CD1c-positive myeloid dendritic cell (primary cell): ENCODE data around the gene PDE1A.
"Not testable (repeated sequence)": the region's sequence is repeated elsewhere in the genome, so short reads cannot be mapped to it uniquely, and the experiment has no call there.

Experiments used
- DNase-seq: peaks from one replicate; pipeline ENCODE4 v3.0.0-alpha.2; 2016; ENCODE audit errors: extremely low spot score

Gene PDE1A

DNA sequence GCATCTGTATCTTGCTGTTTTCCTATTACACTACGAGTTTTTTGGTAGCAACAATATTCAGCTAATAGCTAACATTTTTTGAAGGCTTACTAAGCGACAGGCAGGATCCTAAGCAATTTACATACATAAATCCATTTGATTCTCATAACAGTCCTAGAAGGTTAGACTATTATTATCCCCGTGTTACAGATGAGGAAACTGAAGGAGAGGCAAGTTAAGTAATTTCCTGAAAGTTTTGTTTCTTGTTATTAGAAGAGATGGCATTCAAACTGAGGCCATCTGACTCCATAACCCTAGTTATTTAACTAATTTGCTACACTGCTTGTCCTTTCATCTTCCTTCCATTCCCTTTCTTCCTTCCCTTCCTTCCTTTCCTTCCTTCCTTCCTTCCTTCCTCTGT is 68.2 kb downstream of the PDE1A start:
- DNase-seq, result no peak

DNA sequence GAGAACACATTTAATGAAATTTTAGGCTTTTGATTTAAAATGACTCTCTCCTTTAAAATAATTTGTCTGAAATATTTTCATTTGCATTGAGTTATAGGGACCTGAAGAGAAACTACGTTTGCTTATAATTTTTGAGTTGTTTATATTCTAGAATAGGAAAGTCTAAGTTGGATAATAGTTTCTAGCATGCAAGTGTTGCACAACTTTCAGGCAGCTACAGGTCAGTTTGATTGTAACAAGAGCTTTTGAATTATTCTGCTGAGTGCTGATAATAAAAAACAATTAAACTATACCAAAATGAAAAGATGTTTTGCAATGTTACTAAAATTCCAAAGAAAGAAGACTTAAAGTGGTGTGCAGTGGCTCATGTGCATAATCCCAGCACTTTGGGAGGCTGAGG is 71.0 kb downstream of the PDE1A start:
- no peak for DNase-seq

DNA sequence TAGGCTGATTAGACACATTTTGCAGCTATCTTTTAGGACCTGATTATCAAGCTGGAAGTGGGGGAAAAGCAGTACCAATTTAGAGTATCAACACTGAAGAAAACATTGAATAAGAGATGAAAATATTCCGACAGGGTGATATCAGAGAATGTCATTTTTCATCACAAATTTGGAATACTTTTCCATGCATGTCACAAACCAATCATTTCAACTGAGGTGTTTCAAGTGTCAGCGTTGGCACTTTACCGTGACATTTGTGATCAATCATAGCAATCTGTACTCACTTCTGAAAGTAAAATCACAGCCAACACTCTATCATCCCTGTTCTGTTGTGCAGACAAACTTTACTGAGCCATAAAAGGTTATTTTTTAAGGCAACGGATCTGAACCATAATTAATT is 75.4 kb downstream of the PDE1A start:
- no peak for DNase-seq

DNA sequence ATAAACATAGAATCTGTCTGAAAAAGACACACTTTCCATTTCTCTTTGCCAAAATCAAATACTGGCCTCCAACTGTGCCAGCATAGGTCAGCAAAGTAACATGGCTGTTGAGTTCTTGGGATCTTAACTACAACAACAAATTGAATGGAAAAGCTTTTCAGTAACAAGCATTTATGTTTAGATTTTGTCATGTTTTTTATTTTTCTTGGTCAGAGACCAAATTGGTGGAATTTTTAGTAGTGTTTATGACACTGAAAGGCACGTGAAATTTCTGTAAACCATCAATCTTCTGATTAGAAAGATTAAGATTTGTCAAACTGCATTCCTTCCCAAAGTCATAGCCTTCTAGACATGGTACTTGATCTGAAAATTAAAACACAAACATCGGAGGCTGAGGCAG is 77.6 kb downstream of the PDE1A start:
- DNase-seq, result no peak

DNA sequence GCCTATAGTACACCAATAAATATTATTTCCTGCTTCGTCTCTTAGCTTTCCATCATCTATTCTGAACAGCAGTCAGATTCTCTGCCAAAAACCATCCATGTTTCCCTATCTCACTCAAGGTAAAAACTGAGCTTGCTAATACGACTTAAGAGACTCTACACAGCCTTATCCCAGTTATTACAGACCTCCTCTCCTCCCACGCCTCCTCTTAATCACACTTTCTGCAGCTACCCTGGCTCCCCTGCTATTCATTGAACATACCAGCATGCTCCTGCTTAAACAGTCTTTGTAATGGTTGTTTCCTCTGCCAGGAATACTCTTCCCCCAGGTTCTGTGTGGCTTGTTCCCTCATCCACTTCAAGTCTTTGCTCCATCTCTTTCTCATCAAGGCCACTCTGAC is 81.5 kb downstream of the PDE1A start:
- DNase-seq, result no peak

DNA sequence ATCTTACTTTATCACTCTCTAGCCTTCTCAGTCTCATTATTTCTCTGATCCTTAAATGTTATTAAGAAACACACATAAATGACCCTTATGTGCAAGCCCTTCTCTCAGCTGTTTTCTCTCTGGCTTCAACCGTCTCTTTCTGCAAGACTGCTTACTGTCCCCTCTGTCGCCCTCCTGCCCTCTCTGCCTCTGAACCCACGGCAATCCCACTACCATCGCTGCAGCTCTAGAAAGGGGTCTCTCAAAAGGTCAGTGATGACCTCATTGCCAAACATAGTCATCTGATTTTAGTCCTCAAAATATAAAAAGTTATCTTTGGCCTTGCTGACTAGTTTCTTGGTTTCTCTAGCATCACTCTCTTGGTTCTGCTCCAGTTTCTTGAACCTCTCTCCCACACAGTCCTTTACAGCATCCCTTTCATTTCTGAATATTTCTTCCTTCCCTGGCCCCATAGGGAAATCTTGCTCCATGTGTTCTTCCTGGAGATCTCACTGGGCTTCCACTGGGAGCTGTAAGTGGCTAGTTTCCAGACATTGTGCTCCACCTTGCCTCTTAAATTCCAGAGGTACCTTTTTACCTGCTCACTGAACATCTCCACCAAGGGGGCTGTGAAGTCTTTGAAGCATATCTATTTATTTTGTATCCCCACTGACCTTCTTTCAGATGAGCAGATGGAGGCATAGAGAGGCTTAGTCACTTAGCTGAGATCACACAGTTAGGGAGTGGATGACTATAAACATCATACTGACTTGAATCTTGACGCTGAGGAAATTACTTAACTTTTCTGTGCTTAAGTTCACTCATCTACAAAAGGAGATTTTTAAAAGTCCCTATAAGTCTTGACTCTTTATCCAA is 96.2 kb downstream of the PDE1A start:
- no peak for DNase-seq

DNA sequence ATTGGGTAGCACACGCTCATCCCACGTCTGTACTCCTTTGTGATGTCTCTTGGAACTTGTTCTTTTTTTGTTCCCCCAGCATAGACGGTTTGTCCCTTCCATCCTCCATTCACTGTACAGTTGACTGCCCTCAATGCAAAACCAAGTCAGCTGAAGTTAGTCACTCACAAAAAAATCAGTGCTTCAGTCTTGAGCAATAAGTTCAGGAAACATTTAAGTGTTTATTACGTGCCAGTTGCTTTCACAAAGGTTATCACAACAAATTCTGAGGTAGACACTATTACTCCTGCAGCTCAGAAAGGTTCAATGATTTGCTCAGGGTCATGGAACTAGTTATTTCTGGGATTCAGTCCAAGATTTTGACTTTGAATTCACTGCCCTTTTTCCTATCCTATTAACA is 102.2 kb downstream of the PDE1A start:
- DNase-seq, result no peak

DNA sequence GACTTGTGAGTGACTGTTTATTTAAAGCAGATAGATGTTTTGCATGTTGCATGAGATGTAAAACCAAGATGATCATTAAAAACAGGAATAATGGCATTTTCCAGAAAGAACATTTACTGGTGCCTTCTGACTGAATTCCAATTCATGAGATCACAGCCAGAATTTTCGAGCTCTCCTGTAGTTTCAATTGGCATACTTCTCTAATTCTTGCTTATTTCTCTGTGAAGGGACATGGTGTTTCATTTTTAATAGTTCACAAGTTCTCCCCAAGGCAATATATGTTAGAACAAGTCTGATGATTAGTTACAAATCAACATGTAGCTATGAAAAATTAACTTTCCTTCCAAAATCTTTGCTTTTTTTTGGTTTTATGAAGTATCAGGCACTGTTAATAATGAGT is 105.7 kb downstream of the PDE1A start:
- DNase-seq, result no peak

DNA sequence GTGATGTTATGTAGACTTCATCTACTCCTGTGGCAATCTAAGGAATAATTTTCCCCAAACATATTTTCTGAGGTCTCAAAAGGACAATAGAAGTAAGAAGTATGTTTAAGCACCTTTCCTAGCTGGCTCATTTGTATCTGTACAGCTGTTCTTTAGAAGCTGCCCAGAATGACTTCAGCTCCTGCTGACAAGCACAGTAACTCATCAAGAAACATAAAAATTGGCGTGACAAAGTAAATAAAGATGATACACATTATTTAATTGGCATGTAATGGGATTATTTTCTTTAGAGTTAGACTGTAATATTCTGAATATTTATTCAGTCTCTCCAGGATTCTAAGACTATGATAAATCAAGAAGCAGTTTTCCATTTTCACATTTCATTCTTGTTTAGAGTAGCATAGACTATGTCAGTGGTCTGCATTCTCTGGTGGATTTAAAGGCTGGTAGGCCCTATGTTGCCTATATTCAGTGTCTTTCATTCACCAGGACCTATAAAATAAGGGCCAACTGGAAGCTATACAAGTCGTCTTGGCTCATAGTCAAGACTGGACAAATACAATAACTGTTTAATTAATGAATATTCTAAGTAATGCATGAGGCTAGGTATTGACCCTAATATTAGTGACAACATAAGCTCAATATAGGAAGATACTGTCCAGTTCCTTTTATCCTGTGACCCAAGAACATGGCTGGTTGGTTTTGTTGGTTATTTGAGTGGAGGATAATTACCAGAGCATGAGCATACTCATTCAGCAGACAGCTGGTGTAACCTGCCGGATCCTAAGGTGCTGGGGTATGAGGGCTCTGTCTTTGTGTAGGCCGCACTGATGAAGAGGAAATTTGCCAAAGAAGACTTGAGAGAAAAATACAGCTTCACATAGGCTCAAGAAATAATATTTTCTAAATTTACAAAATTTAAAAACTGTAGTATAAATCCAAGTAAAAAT is 107.0 kb downstream of the PDE1A start:
- no peak for DNase-seq

DNA sequence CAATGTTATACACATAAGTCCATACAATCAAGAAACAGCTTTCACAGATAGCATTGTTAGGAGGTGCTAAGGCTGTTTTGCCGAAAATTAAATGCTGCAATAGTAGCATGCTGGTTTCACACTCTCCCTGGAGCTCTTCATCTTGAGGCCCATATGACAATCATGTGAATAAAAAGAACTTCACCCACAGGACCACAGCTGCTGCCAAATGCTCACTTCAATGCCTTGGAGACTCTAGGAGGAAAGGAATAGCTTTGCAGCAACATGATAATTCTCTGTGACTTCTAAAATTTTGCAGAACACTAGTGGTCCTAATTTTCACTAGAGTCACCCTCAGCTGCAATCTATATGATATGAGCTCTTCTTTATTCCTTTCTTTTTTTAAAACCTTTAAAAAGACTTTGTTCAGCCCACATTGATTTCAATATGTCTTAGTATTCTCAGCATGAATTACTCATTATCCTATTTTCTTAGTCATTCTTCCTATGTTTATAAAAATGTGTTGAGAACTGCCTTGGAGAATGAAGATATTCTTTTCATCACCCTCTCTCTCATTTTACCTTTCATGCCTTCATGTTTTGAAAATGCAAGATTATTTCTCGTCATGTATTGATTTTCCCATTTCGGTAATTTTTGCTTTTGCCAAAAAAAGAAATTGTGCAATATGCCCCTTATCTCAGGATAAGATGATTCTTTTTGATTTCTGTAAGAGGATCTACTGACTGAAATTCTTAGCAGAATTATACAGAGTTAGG is 108.2 kb downstream of the PDE1A start:
- no peak for DNase-seq

DNA sequence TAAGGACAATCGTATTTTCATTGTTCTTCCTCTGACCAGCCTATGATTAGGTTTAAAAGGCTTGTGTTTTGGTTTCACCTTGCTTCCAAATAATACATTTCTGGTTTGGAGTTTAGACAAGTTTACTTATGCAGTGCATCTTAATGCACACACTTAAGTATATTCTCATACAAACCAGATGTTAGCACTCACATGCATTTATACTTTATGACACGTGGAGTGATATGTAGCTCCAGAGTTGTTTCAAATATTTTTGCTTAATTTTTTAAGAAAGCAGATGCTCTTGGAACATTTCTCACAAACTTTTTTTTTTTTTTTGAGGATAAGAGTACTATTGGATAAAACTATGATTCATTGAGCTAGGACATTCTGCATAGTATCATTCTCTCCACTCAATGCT is 109.9 kb downstream of the PDE1A start:
- no peak for DNase-seq

DNA sequence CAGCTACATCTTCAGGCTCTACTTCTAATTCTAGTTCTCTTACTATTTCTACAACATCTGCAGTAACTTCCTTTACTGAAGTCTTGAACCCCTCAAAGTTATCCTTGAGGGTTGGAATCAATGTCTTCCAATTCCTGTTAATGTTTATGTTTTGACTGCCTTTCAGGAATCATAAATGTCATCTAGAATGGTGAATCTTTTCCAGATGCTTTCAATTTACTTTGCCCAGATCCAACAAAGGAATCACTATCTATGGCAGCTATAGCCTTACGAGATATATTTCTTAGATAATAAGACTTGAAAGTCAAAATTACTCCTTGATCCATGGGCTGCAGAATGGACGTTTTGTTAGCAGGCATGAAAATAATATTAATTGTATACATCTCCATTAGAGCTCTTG is 123.9 kb downstream of the PDE1A start:
- DNase-seq, result no peak

DNA sequence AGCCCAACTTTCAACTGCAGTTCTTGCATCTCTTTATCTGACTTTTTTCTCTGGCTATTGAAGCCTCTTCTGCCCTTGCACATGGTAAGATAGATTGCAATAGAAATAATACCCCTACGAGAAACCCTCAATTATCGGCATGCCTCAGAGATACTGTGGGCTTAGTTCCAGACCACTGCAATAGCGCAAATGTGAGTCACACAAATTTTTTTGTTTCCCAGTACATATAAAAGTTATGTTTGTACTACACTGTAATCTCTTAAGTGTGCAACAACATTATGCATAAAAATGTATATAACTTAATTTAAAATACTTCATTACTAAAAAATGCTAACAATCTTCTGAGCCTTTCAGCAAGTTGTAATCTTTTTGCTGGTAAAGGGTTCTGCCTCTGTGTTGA is 124.7 kb downstream of the PDE1A start:
- no peak for DNase-seq

DNA sequence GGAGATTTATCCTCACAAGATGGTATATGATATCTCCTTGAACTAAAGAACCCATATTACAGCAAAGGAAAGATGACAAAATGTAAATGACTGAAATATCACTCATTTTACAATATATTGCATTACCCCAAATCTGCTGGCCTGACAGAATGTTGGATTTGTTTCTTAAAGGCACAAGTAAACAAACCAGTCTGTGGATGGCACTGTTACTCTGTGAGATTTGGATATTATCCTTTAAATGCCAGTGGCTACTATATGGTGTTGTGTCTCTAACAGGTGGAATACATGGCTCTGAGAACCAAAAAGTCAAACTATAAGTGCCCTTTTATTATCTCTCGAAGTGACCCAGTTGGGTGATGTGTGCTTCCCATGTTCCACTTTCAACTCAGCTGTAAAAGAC is 125.7 kb downstream of the PDE1A start:
- DNase-seq, result no peak

DNA sequence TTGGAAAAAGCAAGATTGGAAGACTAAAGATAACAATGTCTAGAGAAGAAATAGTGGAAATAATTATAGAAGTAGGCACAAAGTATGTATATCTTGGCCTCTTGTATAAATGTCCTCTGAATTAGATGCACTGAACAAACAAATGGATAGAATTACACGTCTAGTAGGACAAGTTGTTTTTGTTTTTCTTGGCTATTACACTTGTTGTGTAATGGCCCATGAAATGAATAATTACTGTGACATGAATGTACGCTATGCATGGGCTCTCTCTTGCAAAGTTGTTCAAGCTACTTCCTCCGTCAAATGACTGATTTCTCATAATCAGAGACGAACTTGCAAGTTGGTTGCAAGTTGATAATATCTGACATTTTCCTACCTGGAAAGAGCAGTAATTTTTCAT is 126.2 kb downstream of the PDE1A start:
- DNase-seq, result no peak

DNA sequence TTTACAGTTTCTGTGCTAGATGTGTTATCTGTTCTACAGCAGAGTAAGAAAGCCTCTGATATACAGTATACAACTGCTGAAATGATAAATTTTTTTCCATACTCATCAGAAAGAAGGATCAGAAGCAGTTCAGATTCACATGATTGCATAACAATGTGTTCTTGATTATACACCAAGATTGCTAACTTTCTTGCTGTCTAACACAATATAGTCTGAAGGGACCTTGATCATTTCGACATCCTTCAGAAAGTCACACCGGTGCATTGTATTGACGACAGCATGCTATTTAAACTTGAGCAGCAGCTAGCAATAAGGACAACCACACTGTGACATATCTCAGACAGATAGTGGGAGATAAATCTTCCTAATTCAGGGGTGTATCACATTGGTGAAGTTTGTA is 127.2 kb downstream of the PDE1A start:
- no peak for DNase-seq

DNA sequence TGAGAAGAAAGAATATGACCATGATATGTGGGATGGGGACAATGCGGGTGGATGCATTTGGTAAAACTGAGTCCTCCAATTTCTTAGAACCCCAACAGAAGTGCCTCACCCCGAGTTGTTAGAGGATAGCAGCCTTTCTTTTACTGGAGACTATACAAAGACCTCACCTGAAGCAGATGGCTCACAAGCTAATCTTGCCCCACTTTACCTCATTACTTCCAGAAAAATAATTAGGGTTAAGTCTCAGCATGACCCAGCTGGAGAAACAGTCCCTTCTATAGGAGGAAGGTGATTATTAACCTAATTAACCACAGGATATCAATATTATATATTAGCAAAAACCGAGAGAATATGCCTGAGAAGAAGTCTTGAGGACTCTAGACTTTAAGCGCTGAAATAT is 128.4 kb downstream of the PDE1A start:
- no peak for DNase-seq

DNA sequence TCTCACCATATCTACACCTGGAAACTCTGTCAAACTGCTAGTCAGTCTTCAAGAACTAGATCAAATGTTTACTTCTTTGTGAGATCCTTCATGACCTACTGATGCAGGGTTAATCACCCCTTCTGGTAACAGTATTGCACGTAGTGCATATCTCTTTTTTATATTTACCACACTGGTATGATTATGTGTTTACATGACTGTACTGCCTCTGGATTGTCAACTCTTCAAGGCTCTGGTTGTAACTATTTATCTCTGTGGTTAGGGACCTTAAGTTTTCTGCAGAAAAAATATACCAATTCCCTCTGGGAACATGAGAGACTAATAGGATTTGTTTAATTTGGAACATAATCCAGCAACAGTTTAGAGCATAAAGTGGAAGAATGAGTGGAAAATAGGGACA is 135.5 kb downstream of the PDE1A start:
- DNase-seq, result no peak

DNA sequence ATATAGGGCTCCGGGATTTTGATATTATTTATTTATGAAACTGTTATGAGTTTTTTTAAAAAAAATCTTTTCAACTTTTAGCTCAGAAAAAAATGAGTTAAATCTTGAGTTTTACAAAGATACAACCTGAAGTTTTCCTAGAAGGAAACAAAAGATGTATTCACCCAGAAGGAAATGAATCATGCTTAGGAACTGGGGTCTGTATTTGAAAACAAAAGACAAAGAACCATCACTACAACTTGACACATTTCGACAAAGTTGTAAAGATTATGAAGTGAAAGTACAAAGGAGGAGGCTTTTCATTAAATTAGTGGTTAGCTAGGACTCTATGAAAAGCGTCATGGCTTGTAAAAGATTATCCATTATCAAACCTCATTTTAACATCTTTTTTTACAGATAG is 143.3 kb downstream of the PDE1A start:
- DNase-seq, result no peak

DNA sequence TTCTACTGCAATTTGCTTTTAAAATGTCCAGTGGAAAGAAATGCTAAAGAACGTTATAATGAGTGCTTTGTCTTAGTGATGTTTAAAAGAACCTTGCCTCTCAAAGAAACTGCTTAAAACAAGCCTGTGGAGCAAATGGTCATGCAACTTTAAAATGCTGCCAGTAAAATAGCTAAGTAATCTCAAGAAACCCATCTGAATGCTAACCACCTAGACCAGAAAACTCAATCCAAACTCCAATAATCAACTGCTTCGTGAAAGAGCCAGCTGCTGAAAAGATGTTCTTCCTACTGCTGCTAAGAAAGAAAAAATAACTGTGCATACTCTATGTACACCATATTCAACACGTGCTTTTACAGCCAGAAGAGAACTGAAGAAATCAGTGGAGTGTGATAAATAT is 145.6 kb downstream of the PDE1A start:
- no peak for DNase-seq

DNA sequence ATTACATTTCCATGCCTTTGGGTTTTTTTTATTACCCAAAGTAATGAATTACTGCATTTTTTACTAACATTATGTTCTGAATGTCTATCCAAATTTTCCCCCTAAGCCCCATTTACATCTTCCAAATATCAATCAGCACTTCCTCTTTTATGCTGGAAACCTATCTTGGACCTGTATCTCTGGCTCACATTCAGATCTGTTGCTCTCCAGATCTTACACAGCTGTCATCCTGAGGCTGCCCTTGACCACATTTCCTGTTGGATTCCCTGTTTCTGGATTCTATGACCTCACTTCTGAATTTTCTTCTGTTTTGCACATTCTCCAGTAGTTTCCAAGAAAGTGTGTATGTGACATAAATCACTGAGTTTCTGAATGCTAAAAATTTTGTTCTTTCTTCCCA is 146.7 kb downstream of the PDE1A start:
- DNase-seq, result no peak

DNA sequence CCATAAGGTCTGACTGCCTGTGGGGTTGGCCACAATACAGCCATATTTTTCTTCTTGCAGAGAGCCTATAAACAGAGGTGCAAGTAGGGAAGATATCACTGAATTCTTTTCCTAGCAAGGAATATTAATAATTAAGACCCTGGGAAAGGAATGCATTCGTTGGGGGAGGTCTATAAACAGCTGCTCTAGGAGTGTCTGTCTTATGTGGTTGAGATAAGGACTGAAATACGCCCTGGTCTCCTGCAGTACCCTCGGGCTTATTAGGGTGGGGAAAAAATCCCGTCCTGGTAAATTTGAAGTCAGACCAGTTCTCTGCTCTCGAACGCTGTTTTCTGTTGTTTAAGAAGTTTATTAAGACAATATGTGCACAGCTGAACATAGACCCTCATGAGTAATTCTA is 150.2 kb downstream of the PDE1A start:
- not testable (repeated sequence) for DNase-seq
